IPS-18a (cell line): ENCODE measurements around the gene PAX3.

Experiments used
- H3K27ac ChIP-seq: one replicate; pipeline ENCODE4 v1.5.1; 2013; ENCODE audit warnings: low read length
- H3K27me3 ChIP-seq: one replicate; pipeline ENCODE4 v1.6.1; 2013; ENCODE audit warnings: mild to moderate bottlenecking, low read length; ENCODE audit not compliant: control insufficient read depth, insufficient read depth
- H3K36me3 ChIP-seq: one replicate; pipeline ENCODE4 v1.6.1; 2013; ENCODE audit warnings: low read depth, low read length; ENCODE audit not compliant: control insufficient read depth
- H3K4me1 ChIP-seq: one replicate; pipeline ENCODE4 v1.6.1; 2013; ENCODE audit warnings: low read depth, low read length; ENCODE audit not compliant: control insufficient read depth
- H3K4me3 ChIP-seq: one replicate; pipeline ENCODE4 v1.5.1; 2013; ENCODE audit warnings: low read length
- H3K9ac ChIP-seq: one replicate; pipeline ENCODE4 v1.6.1; 2013; ENCODE audit warnings: mild to moderate bottlenecking, low read length, moderate library complexity
- H3K9me3 ChIP-seq: one replicate; pipeline ENCODE4 v1.6.1; 2013; ENCODE audit warnings: low read depth, low read length; ENCODE audit not compliant: control insufficient read depth

Gene PAX3

GRCh38 chr2:222307978-222308730 is 9.4 kb upstream of the PAX3 start:
- Histone ChIP-seq H3K4me3 (no peak overlapping the region), H3K9ac (no peak overlapping the region), H3K9me3 (no peaks in the 10 kb centered on the region), H3K4me1 (peaks cover 38% of the 10 kb centered on the region), H3K27ac (no peak overlapping the region), H3K27me3 (peaks cover 100% of the 10 kb centered on the region), H3K36me3 (no peaks in the 10 kb centered on the region)

GRCh38 chr2:222307143-222307756 is 8.5 kb upstream of the PAX3 start:
- H3K4me1 ChIP-seq = peaks cover 31% of the 10 kb centered on the region
- H3K9ac ChIP-seq = no peak overlapping the region
- H3K27me3 ChIP-seq = peaks cover 100% of the 10 kb centered on the region
- no peaks in the 10 kb centered on the region for H3K36me3 ChIP-seq
- no peak overlapping the region for H3K4me3 ChIP-seq
- H3K9me3 ChIP-seq = no peaks in the 10 kb centered on the region
- H3K27ac ChIP-seq = no peak overlapping the region

GRCh38 chr2:222306393-222307142 is 7.8 kb upstream of the PAX3 start:
- H3K36me3 ChIP-seq = no peaks in the 10 kb centered on the region
- H3K4me1 ChIP-seq = peaks cover 27% of the 10 kb centered on the region
- H3K27me3 ChIP-seq = peaks cover 100% of the 10 kb centered on the region
- H3K27ac ChIP-seq = no peak overlapping the region
- no peaks in the 10 kb centered on the region for H3K9me3 ChIP-seq
- H3K4me3 ChIP-seq = peak overlapping the region; percentile 40
- H3K9ac ChIP-seq = no peak overlapping the region

- no peaks in the 10 kb centered on the region for H3K36me3 ChIP-seq
- peak overlapping the region; percentile 40 for H3K4me3 ChIP-seq
- no peak overlapping the region for H3K27ac ChIP-seq
- H3K9ac ChIP-seq = no peak overlapping the region
- H3K4me1 ChIP-seq = peaks cover 22% of the 10 kb centered on the region
- H3K9me3 ChIP-seq = no peaks in the 10 kb centered on the region
- peaks cover 100% of the 10 kb centered on the region for H3K27me3 ChIP-seq
Measured at GRCh38 chr2:222305516-222306392, 7.0 kb upstream of the PAX3 start.

- Histone ChIP-seq H3K4me1 (peaks cover 25% of the 10 kb centered on the region), H3K36me3 (no peaks in the 10 kb centered on the region), H3K27me3 (peaks cover 100% of the 10 kb centered on the region), H3K27ac (no peak overlapping the region), H3K9ac (no peak overlapping the region), H3K4me3 (peak overlapping the region; percentile 40), H3K9me3 (no peaks in the 10 kb centered on the region)
Measured at GRCh38 chr2:222304737-222305515, 6.1 kb upstream of the PAX3 start.

- H3K4me1 ChIP-seq = peaks cover 33% of the 10 kb centered on the region
- H3K27ac ChIP-seq = no peak overlapping the region
- no peaks in the 10 kb centered on the region for H3K9me3 ChIP-seq
Measured at GRCh38 chr2:222303828-222304736, 5.3 kb upstream of the PAX3 start.

GRCh38 chr2:222303045-222303827 is 4.4 kb upstream of the PAX3 start:
- Histone ChIP-seq H3K27me3 (peaks cover 100% of the 10 kb centered on the region), H3K27ac (no peak overlapping the region), H3K36me3 (no peaks in the 10 kb centered on the region), H3K4me1 (peaks cover 33% of the 10 kb centered on the region), H3K9me3 (no peaks in the 10 kb centered on the region), H3K4me3 (no peak overlapping the region), H3K9ac (no peak overlapping the region)

More at GRCh38 chr2:222303828-222304736, 5.3 kb upstream of the PAX3 start:
- Histone ChIP-seq H3K9ac (no peak overlapping the region), H3K36me3 (no peaks in the 10 kb centered on the region), H3K4me3 (no peak overlapping the region), H3K27me3 (peaks cover 100% of the 10 kb centered on the region)

GRCh38 chr2:222302178-222303018 is 3.6 kb upstream of the PAX3 start:
- Histone ChIP-seq H3K36me3 (no peaks in the 10 kb centered on the region), H3K27me3 (peaks cover 100% of the 10 kb centered on the region), H3K9me3 (no peaks in the 10 kb centered on the region), H3K4me1 (peaks cover 28% of the 10 kb centered on the region), H3K4me3 (no peak overlapping the region), H3K27ac (no peak overlapping the region), H3K9ac (no peak overlapping the region)

- Histone ChIP-seq H3K27me3 (peaks cover 100% of the 10 kb centered on the region), H3K27ac (no peak overlapping the region), H3K9ac (no peak overlapping the region), H3K4me1 (peaks cover 29% of the 10 kb centered on the region), H3K9me3 (no peaks in the 10 kb centered on the region), H3K4me3 (no peak overlapping the region), H3K36me3 (no peaks in the 10 kb centered on the region)
Measured at GRCh38 chr2:222301796-222302118, 3.0 kb upstream of the PAX3 start.
